ENCODE data around the gene EPN3.
A peak's percentile ranks its signal among the peaks of the same experiment; 100 is the strongest.

The EPN3 gene

GRCh38 chr17:50559674-50560184 lies 27.2 kb downstream of the EPN3 start:
- DNase-seq (ENCODE audit: extremely low read depth, low read depth): no peak
- H3K4me3 ChIP-seq (replicated peaks; ENCODE audit: low read depth, low read length): peak overlapping the region; percentile 30
- TF ChIP-seq CTCF (IDR thresholded peaks at IDR 0.05; ENCODE audit: low read depth, low read length, missing control alignments): no peak

GRCh38 chr17:50560185-50560824 lies 27.8 kb downstream of the EPN3 start, which contains the start of gene CACNA1G:
TSS of gene CACNA1G (plus strand) at chr17:50560715. CDS start at chr17:50561460, 745 bp downstream.
- peak; percentile 46 for DNase-seq (ENCODE audit: extremely low read depth, low read depth)
- H3K4me3 ChIP-seq (replicated peaks; ENCODE audit: low read depth, low read length): peak within 1 kb of the TSS; percentile 30
- no peak for TF ChIP-seq CTCF (IDR thresholded peaks at IDR 0.05; ENCODE audit: low read depth, low read length, missing control alignments)

GRCh38 chr17:50560931-50561745 lies 28.6 kb downstream of the EPN3 start:
- no peak for TF ChIP-seq CTCF (IDR thresholded peaks at IDR 0.05; ENCODE audit: low read depth, low read length, missing control alignments)
- DNase-seq (ENCODE audit: extremely low read depth, low read depth): no peak
- H3K4me3 ChIP-seq (replicated peaks; ENCODE audit: low read depth, low read length): peak overlapping the region; percentile 30

- no peak for DNase-seq (ENCODE audit: extremely low read depth, low read depth)
- TF ChIP-seq CTCF (IDR thresholded peaks at IDR 0.05; ENCODE audit: low read depth, low read length, missing control alignments): no peak
- no peak overlapping the region for H3K4me3 ChIP-seq (replicated peaks; ENCODE audit: low read depth, low read length)
These were observed 29.2 kb downstream of the EPN3 start for GRCh38 chr17:50561746-50562141.

- TF ChIP-seq CTCF (IDR thresholded peaks at IDR 0.05; ENCODE audit: low read depth, low read length, missing control alignments): no peak
- peak overlapping the region; percentile 15; the same call in 1 of the 2 replicates for H3K4me3 ChIP-seq (replicated peaks; ENCODE audit: low read depth, low read length)
- DNase-seq (ENCODE audit: extremely low read depth, low read depth): no peak
These were observed 29.9 kb downstream of the EPN3 start for GRCh38 chr17:50562242-50563091.

- no peak for DNase-seq (ENCODE audit: extremely low read depth, low read depth)
- no peak overlapping the region for H3K4me3 ChIP-seq (replicated peaks; ENCODE audit: low read depth, low read length)
- no peak for TF ChIP-seq CTCF (IDR thresholded peaks at IDR 0.05; ENCODE audit: low read depth, low read length, missing control alignments)
These were observed 30.6 kb downstream of the EPN3 start for GRCh38 chr17:50563092-50563511.

All from HFF-Myc (cell line).